Body of pancreas (tissue), 4 donors: ENCODE data around the gene VWA8.
A peak's percentile ranks its signal among the peaks of the same experiment; 100 is the strongest.

Source experiments
- POLR2A ChIP-seq, 3 donors: fragments of 450-650 bp; IDR thresholded peaks; one replicate each; pipeline ENCODE4 v1.6.1; 2016; ENCODE audit warnings: antibody characterized with exemption in 3 of 3, mild to moderate bottlenecking in 2 of 3
- TF ChIP-seq, protein P1 (sequence below), 7 experiments: fragments of 450-650 bp in 4 of 7; fragments of 200-600 bp in 3 of 7; sonication (generic) in 3 of 7; IDR thresholded peaks; one replicate each; pipeline ENCODE4 v1.5.1; 2016 to 2019; ENCODE audit warnings: antibody characterized with exemption in 7 of 7

DNA sequence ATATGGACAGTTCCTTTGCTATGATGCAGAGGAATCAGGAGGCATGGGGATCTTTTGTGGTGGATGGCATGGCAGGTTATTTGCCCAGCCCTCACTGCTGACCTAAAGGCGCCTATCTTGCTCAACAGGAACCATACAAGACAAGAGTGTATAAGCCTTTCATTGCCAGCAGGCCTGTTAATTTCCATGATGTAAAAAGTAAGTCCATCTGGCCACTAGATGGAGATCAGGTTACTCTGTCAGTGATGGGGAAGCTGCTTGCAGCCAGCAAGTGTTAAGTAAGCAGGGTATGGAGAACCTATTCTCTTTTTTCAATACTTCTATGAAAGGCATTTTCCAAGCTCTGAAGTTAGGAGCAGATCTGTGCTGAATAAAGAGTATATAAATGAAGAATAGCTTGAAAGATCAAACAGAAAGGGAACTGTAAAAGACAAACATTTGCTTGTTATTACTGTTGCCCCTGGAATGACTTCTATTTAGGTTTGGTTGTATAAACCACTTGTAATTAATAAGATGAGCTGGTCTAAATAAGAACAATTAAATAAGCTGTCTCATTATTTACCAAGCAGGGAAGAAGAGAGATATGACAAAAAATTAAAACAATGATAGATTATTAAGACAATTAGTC is 292.7 kb downstream of the VWA8 start:
- TF ChIP-seq, protein P1, sequence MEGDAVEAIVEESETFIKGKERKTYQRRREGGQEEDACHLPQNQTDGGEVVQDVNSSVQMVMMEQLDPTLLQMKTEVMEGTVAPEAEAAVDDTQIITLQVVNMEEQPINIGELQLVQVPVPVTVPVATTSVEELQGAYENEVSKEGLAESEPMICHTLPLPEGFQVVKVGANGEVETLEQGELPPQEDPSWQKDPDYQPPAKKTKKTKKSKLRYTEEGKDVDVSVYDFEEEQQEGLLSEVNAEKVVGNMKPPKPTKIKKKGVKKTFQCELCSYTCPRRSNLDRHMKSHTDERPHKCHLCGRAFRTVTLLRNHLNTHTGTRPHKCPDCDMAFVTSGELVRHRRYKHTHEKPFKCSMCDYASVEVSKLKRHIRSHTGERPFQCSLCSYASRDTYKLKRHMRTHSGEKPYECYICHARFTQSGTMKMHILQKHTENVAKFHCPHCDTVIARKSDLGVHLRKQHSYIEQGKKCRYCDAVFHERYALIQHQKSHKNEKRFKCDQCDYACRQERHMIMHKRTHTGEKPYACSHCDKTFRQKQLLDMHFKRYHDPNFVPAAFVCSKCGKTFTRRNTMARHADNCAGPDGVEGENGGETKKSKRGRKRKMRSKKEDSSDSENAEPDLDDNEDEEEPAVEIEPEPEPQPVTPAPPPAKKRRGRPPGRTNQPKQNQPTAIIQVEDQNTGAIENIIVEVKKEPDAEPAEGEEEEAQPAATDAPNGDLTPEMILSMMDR (IDR thresholded peaks at IDR 0.05): peak; percentile 53 to 96 (median 93)
- TF ChIP-seq POLR2A (IDR thresholded peaks at IDR 0.05): no peak
